HL-60 (cell line): ENCODE measurements around the gene MBD5.

Experiments
- DNase-seq, 2 experiments: peaks; one replicate each; pipeline ENCODE4 v3.0.0-alpha.2; 2010 to 2020; ENCODE audit warnings: low read depth in 1 of 2, low spot score in 1 of 2
- H3K27ac ChIP-seq: fragments of 250-450 bp; sonication (Bioruptor Pico); replicated peaks from 2 replicates; pipeline ENCODE4 v1.5.1; 2020; ENCODE audit warnings: mild to moderate bottlenecking, moderate library complexity
- H3K27me3 ChIP-seq: fragments of 250-450 bp; sonication (Bioruptor Pico); 2 replicates; pipeline ENCODE4 v1.5.1; 2021; ENCODE audit warnings: mild to moderate bottlenecking, moderate library complexity; ENCODE audit not compliant: insufficient read depth, poor library complexity, severe bottlenecking
- H3K4me3 ChIP-seq: replicated peaks from 2 replicates; pipeline ENCODE4 v1.5.1; 2011; ENCODE audit warnings: mild to moderate bottlenecking, control low read depth, low read length; ENCODE audit not compliant: insufficient read depth
- GABPA ChIP-seq: IDR thresholded peaks from 2 replicates; pipeline ENCODE4 v1.6.1; 2012; ENCODE audit warnings: low read depth
- POLR2AphosphoS5 ChIP-seq: IDR thresholded peaks from 2 replicates; pipeline ENCODE4 v1.6.1; 2012; ENCODE audit warnings: low read depth
- SPI1 ChIP-seq: IDR thresholded peaks from 2 replicates; pipeline ENCODE4 v1.6.1; 2012; ENCODE audit warnings: low read depth, mild to moderate bottlenecking, borderline replicate concordance
- TF ChIP-seq, protein P1 (sequence below): IDR thresholded peaks from 2 replicates; pipeline ENCODE4 v1.6.1; 2012; ENCODE audit warnings: low read depth; ENCODE audit not compliant: insufficient replicate concordance
- TF ChIP-seq, protein P2 (sequence below): IDR thresholded peaks from one replicate; pipeline ENCODE4 v1.5.1; 2011; ENCODE audit warnings: low read length, control low read depth, inconsistent platforms; ENCODE audit not compliant: insufficient read depth

MBD5 gene

DNA sequence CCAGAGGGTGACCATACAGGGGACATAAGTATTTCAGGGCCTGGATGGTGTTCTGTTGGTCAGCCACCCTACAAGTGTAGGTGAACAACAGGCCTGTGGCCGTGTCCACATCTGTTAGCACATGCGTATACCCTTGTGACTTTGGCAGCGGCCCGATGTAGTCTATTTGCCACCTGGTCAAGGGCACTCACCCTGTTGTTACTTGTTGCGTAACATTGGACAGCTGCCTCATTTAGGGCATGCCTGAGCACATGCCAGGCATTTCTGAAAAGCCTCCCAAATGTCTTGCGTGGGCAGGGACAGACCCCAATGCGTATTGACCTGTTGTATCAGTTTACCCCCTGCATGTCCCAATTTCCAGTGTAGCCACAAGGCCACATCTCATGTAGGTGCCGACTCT is 235.0 kb downstream of the MBD5 start:
- Histone ChIP-seq H3K27me3 (no peaks in the 10 kb centered on the region), H3K4me3 (no peak overlapping the region), H3K27ac (no peak overlapping the region)
- TF ChIP-seq, protein P1, sequence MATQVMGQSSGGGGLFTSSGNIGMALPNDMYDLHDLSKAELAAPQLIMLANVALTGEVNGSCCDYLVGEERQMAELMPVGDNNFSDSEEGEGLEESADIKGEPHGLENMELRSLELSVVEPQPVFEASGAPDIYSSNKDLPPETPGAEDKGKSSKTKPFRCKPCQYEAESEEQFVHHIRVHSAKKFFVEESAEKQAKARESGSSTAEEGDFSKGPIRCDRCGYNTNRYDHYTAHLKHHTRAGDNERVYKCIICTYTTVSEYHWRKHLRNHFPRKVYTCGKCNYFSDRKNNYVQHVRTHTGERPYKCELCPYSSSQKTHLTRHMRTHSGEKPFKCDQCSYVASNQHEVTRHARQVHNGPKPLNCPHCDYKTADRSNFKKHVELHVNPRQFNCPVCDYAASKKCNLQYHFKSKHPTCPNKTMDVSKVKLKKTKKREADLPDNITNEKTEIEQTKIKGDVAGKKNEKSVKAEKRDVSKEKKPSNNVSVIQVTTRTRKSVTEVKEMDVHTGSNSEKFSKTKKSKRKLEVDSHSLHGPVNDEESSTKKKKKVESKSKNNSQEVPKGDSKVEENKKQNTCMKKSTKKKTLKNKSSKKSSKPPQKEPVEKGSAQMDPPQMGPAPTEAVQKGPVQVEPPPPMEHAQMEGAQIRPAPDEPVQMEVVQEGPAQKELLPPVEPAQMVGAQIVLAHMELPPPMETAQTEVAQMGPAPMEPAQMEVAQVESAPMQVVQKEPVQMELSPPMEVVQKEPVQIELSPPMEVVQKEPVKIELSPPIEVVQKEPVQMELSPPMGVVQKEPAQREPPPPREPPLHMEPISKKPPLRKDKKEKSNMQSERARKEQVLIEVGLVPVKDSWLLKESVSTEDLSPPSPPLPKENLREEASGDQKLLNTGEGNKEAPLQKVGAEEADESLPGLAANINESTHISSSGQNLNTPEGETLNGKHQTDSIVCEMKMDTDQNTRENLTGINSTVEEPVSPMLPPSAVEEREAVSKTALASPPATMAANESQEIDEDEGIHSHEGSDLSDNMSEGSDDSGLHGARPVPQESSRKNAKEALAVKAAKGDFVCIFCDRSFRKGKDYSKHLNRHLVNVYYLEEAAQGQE = no peak
- TF ChIP-seq POLR2AphosphoS5 (no peak), GABPA (no peak), SPI1 (no peak)
- TF ChIP-seq, protein P2, sequence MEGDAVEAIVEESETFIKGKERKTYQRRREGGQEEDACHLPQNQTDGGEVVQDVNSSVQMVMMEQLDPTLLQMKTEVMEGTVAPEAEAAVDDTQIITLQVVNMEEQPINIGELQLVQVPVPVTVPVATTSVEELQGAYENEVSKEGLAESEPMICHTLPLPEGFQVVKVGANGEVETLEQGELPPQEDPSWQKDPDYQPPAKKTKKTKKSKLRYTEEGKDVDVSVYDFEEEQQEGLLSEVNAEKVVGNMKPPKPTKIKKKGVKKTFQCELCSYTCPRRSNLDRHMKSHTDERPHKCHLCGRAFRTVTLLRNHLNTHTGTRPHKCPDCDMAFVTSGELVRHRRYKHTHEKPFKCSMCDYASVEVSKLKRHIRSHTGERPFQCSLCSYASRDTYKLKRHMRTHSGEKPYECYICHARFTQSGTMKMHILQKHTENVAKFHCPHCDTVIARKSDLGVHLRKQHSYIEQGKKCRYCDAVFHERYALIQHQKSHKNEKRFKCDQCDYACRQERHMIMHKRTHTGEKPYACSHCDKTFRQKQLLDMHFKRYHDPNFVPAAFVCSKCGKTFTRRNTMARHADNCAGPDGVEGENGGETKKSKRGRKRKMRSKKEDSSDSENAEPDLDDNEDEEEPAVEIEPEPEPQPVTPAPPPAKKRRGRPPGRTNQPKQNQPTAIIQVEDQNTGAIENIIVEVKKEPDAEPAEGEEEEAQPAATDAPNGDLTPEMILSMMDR = no peak
- no peak for DNase-seq

DNA sequence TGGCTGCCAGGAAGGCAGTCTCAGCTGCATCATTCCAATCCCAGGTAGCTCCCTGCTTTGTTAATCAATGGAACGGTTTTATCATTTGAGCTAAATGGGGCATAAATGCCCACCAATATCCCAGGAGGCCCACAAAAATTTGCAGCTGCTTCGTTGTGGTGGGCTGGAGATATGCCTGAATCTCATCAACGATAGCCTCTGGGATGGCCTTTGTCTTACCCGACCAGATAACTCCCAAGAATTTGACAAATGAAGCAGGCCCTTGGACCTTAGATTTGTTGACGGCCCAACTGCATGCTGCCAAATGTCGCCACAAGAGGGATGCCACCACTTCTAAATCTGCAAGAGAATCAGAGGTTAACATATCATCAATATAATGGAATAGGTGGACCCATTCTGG is 236.4 kb downstream of the MBD5 start:
- TF ChIP-seq GABPA = no peak
- TF ChIP-seq POLR2AphosphoS5 = no peak
- TF ChIP-seq SPI1 = no peak
- TF ChIP-seq, protein P2 = no peak
- TF ChIP-seq, protein P1 = no peak
- no peak for DNase-seq
- H3K27ac ChIP-seq = no peak overlapping the region
- H3K4me3 ChIP-seq = no peak overlapping the region
- H3K27me3 ChIP-seq = no peaks in the 10 kb centered on the region

DNA sequence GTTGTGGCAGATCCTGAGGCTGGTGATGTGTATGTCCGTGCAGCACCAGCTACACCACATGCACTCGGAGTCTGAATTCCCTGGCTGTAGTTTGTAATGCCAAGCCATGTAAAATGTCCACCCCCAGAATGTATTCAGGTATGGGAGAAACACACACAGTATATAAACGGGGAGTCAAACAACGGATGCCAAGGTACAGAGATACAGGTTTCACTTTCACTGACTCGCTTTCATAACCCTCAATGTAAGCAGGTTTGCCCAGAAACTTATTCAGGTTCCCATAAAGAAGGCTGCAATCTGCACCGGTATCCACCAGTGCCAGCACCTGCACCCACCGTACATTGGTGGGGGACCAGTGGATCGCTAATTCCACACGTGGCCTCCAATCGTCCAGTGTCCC is 237.2 kb downstream of the MBD5 start:
- H3K4me3 ChIP-seq = no peak overlapping the region
- no peak for TF ChIP-seq POLR2AphosphoS5
- no peak for TF ChIP-seq SPI1
- TF ChIP-seq GABPA = no peak
- TF ChIP-seq, protein P2 = no peak
- TF ChIP-seq, protein P1 = no peak
- no peak for DNase-seq
- H3K27ac ChIP-seq = no peak overlapping the region
- H3K27me3 ChIP-seq = no peaks in the 10 kb centered on the region
